ENCODE results near the gene VMP1. TPM values are rescaled to one million over a fixed set of nuclear protein-coding genes. Genes with fewer than 3 reads are reported as not detected.

Gene VMP1
- total and polyA plus RNA-seq, 2 of the 13 experiments (the other 11 are each of a cell fraction or from before 2014, with no cell fraction given) = 186 to 271 TPM

DNA sequence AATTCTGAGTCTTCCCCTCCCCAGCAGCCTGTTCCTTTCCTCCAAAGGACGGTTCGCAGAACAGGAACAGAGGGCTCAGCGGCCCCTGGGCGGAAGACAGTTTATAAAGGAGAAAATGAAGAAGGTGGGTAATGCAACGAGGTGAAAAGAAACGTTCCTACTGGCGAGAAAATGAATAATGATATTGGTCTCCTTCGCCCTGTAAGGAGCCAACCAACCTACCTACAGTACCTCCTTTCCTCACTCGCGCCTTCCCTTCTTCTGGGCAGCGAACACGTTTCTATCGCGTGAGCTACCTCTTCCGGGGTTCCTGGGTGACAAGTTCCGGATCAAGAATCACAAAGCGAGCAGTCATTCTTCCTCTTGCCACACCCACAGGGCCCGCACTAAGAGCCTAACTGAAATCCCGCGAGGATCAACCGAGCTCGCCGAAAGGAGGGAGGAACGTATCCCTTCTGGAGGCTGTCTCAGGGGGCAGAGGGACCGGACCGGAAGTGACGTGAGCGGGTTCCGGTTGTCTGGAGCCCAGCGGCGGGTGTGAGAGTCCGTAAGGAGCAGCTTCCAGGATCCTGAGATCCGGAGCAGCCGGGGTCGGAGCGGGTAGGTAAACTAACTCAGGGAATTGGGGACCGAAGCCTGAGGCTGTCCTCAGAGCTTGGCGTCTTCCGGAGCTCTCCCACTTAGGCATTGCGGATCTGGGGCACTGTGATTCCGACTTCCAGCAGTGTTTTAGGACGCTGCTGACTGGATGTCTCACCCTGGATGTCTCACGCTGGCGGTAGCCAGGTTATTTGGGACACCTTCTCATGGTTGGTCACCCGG lies at the start of gene VMP1, which contains the start of gene PTRH2 (continued):
- TF ChIP-seq, protein P1, sequence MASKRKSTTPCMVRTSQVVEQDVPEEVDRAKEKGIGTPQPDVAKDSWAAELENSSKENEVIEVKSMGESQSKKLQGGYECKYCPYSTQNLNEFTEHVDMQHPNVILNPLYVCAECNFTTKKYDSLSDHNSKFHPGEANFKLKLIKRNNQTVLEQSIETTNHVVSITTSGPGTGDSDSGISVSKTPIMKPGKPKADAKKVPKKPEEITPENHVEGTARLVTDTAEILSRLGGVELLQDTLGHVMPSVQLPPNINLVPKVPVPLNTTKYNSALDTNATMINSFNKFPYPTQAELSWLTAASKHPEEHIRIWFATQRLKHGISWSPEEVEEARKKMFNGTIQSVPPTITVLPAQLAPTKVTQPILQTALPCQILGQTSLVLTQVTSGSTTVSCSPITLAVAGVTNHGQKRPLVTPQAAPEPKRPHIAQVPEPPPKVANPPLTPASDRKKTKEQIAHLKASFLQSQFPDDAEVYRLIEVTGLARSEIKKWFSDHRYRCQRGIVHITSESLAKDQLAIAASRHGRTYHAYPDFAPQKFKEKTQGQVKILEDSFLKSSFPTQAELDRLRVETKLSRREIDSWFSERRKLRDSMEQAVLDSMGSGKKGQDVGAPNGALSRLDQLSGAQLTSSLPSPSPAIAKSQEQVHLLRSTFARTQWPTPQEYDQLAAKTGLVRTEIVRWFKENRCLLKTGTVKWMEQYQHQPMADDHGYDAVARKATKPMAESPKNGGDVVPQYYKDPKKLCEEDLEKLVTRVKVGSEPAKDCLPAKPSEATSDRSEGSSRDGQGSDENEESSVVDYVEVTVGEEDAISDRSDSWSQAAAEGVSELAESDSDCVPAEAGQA (IDR thresholded peaks at IDR 0.05; ENCODE audit: low read depth) = peak; percentile 82
- TF ChIP-seq, protein P1 (CRISPR knock-in tag; IDR thresholded peaks at IDR 0.05; ENCODE audit: borderline replicate concordance) = no peak
- TF ChIP-seq SUZ12 (IDR thresholded peaks at IDR 0.05; ENCODE audit: low read depth, low read length) (no peak), ZNF317 (CRISPR knock-in tag; IDR thresholded peaks at IDR 0.05) (no peak; the same call in 1 of the 2 replicates), MIXL1 (CRISPR knock-in tag; IDR thresholded peaks at IDR 0.05) (no peak), KLF16 (CRISPR knock-in tag; IDR thresholded peaks at IDR 0.05) (peak in 1 of 2 experiments; percentile 95; a peak in 2 of 4 replicates), ZBTB1 (CRISPR knock-in tag; IDR thresholded peaks at IDR 0.05; ENCODE audit: borderline replicate concordance) (0 out of 2 replicates have a peak, but pooled peaks have one; percentile 28), GATAD2A (CRISPR knock-in tag; IDR thresholded peaks at IDR 0.05) (peak; percentile 81), ZNF329 (CRISPR knock-in tag; IDR thresholded peaks at IDR 0.05; ENCODE audit: low read depth) (peak; percentile 42; the same call in 1 of the 2 replicates)
- TF ChIP-seq, protein P2, sequence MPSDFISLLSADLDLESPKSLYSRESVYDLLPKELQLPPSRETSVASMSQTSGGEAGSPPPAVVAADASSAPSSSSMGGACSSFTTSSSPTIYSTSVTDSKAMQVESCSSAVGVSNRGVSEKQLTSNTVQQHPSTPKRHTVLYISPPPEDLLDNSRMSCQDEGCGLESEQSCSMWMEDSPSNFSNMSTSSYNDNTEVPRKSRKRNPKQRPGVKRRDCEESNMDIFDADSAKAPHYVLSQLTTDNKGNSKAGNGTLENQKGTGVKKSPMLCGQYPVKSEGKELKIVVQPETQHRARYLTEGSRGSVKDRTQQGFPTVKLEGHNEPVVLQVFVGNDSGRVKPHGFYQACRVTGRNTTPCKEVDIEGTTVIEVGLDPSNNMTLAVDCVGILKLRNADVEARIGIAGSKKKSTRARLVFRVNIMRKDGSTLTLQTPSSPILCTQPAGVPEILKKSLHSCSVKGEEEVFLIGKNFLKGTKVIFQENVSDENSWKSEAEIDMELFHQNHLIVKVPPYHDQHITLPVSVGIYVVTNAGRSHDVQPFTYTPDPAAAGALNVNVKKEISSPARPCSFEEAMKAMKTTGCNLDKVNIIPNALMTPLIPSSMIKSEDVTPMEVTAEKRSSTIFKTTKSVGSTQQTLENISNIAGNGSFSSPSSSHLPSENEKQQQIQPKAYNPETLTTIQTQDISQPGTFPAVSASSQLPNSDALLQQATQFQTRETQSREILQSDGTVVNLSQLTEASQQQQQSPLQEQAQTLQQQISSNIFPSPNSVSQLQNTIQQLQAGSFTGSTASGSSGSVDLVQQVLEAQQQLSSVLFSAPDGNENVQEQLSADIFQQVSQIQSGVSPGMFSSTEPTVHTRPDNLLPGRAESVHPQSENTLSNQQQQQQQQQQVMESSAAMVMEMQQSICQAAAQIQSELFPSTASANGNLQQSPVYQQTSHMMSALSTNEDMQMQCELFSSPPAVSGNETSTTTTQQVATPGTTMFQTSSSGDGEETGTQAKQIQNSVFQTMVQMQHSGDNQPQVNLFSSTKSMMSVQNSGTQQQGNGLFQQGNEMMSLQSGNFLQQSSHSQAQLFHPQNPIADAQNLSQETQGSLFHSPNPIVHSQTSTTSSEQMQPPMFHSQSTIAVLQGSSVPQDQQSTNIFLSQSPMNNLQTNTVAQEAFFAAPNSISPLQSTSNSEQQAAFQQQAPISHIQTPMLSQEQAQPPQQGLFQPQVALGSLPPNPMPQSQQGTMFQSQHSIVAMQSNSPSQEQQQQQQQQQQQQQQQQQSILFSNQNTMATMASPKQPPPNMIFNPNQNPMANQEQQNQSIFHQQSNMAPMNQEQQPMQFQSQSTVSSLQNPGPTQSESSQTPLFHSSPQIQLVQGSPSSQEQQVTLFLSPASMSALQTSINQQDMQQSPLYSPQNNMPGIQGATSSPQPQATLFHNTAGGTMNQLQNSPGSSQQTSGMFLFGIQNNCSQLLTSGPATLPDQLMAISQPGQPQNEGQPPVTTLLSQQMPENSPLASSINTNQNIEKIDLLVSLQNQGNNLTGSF (CRISPR knock-in tag; IDR thresholded peaks at IDR 0.05) = peak; percentile 50; the same call in 1 of the 2 replicates
- TF ChIP-seq, protein P3, sequence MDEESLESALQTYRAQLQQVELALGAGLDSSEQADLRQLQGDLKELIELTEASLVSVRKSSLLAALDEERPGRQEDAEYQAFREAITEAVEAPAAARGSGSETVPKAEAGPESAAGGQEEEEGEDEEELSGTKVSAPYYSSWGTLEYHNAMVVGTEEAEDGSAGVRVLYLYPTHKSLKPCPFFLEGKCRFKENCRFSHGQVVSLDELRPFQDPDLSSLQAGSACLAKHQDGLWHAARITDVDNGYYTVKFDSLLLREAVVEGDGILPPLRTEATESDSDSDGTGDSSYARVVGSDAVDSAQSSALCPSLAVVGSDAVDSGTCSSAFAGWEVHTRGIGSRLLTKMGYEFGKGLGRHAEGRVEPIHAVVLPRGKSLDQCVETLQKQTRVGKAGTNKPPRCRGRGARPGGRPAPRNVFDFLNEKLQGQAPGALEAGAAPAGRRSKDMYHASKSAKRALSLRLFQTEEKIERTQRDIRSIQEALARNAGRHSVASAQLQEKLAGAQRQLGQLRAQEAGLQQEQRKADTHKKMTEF (CRISPR knock-in tag; IDR thresholded peaks at IDR 0.05) = peak; percentile 83
- TF ChIP-seq, protein P4, sequence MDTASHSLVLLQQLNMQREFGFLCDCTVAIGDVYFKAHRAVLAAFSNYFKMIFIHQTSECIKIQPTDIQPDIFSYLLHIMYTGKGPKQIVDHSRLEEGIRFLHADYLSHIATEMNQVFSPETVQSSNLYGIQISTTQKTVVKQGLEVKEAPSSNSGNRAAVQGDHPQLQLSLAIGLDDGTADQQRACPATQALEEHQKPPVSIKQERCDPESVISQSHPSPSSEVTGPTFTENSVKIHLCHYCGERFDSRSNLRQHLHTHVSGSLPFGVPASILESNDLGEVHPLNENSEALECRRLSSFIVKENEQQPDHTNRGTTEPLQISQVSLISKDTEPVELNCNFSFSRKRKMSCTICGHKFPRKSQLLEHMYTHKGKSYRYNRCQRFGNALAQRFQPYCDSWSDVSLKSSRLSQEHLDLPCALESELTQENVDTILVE (CRISPR knock-in tag; IDR thresholded peaks at IDR 0.05) = peak; percentile 84
- TF ChIP-seq, protein P5, sequence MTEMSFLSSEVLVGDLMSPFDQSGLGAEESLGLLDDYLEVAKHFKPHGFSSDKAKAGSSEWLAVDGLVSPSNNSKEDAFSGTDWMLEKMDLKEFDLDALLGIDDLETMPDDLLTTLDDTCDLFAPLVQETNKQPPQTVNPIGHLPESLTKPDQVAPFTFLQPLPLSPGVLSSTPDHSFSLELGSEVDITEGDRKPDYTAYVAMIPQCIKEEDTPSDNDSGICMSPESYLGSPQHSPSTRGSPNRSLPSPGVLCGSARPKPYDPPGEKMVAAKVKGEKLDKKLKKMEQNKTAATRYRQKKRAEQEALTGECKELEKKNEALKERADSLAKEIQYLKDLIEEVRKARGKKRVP (CRISPR knock-in tag; IDR thresholded peaks at IDR 0.05) = peak; percentile 2 to 78; a peak in 1 of 4 replicates
